Muscle layer of colon (tissue), 2 donors: Measurements from ENCODE around the gene RETREG1.
"Not testable (repeated sequence)": the region's sequence is repeated elsewhere in the genome, so short reads cannot be mapped to it uniquely, and the experiment has no call there.

Experiments used
- H3K27ac ChIP-seq: one replicate; pipeline ENCODE4 v1.7.0; 2013; ENCODE audit warnings: low read depth, mild to moderate bottlenecking, low read length, moderate library complexity
- H3K27me3 ChIP-seq, 2 donors: one replicate each; pipeline ENCODE4 v1.7.0; 2013; ENCODE audit warnings: low read length in 2 of 2, mild to moderate bottlenecking in 2 of 2; ENCODE audit not compliant: insufficient read depth in 2 of 2, control insufficient read depth in 1 of 2
- H3K36me3 ChIP-seq: one replicate; pipeline ENCODE4 v1.7.0; 2013; ENCODE audit warnings: mild to moderate bottlenecking, low read length; ENCODE audit not compliant: insufficient read depth
- H3K4me1 ChIP-seq: one replicate; pipeline ENCODE4 v1.7.0; 2013; ENCODE audit warnings: mild to moderate bottlenecking, low read length; ENCODE audit not compliant: insufficient read depth
- H3K4me3 ChIP-seq, 2 donors: one replicate each; pipeline ENCODE4 v1.7.0; 2013; ENCODE audit warnings: low read length in 2 of 2, low read depth in 1 of 2, mild to moderate bottlenecking in 1 of 2, moderate library complexity in 1 of 2
- H3K9ac ChIP-seq: one replicate; pipeline ENCODE4 v1.7.0; 2013; ENCODE audit warnings: low read length
- H3K9me3 ChIP-seq: one replicate; pipeline ENCODE4 v1.7.0; 2013; ENCODE audit warnings: mild to moderate bottlenecking, low read length
- donor health status: abdominal sarcoma.
- donor health status: Adenocarcinoma of cecum.

RETREG1 gene

GRCh38 chr5:16548115-16548514 lies 68.7 kb downstream of the RETREG1 start:
- peaks cover 13% of the 10 kb centered on the region for H3K4me1 ChIP-seq
- no peak overlapping the region for H3K27ac ChIP-seq
- no peak overlapping the region for H3K9ac ChIP-seq

GRCh38 chr5:16547200-16547842 lies 69.5 kb downstream of the RETREG1 start:
- Histone ChIP-seq H3K4me3 (no peak overlapping the region), H3K9me3 (no peaks in the 10 kb centered on the region)

More at GRCh38 chr5:16548115-16548514, 68.7 kb downstream of the RETREG1 start:
- no peaks in the 10 kb centered on the region for H3K27me3 ChIP-seq
- H3K9me3 ChIP-seq = no peaks in the 10 kb centered on the region
- H3K36me3 ChIP-seq = no peaks in the 10 kb centered on the region
- no peak overlapping the region for H3K4me3 ChIP-seq

GRCh38 chr5:16546732-16547131 lies 70.1 kb downstream of the RETREG1 start:
- Histone ChIP-seq H3K4me3 (no peak overlapping the region), H3K4me1 (peaks cover under 1% of the 10 kb centered on the region), H3K27me3 (no peaks in the 10 kb centered on the region), H3K27ac (no peak overlapping the region), H3K36me3 (no peaks in the 10 kb centered on the region), H3K9ac (no peak overlapping the region), H3K9me3 (no peaks in the 10 kb centered on the region)

More at GRCh38 chr5:16547200-16547842, 69.5 kb downstream of the RETREG1 start:
- H3K9ac ChIP-seq = no peak overlapping the region
- no peaks in the 10 kb centered on the region for H3K27me3 ChIP-seq
- peaks cover 6% of the 10 kb centered on the region for H3K4me1 ChIP-seq
- H3K27ac ChIP-seq = no peak overlapping the region
- no peaks in the 10 kb centered on the region for H3K36me3 ChIP-seq

GRCh38 chr5:16544607-16545374 lies 72.0 kb downstream of the RETREG1 start:
- H3K4me1 ChIP-seq = no peaks in the 10 kb centered on the region
- no peak overlapping the region for H3K27ac ChIP-seq
- H3K27me3 ChIP-seq = no peaks in the 10 kb centered on the region
- no peaks in the 10 kb centered on the region for H3K9me3 ChIP-seq
- H3K36me3 ChIP-seq = no peaks in the 10 kb centered on the region
- H3K4me3 ChIP-seq = no peak overlapping the region
- no peak overlapping the region for H3K9ac ChIP-seq

GRCh38 chr5:16543206-16543605 lies 73.6 kb downstream of the RETREG1 start:
- H3K36me3 ChIP-seq, H3K4me3 ChIP-seq, H3K27me3 ChIP-seq, H3K9me3 ChIP-seq, H3K4me1 ChIP-seq, H3K27ac ChIP-seq, H3K9ac ChIP-seq: not testable (repeated sequence)

GRCh38 chr5:16542236-16542635 lies 74.6 kb downstream of the RETREG1 start:
- Histone ChIP-seq H3K4me3 (no peak overlapping the region), H3K4me1 (peaks cover 4% of the 10 kb centered on the region), H3K27me3 (no peaks in the 10 kb centered on the region), H3K27ac (no peak overlapping the region), H3K9ac (no peak overlapping the region), H3K9me3 (no peaks in the 10 kb centered on the region), H3K36me3 (no peaks in the 10 kb centered on the region)

- H3K9me3 ChIP-seq, H3K4me1 ChIP-seq, H3K9ac ChIP-seq, H3K27me3 ChIP-seq, H3K4me3 ChIP-seq, H3K36me3 ChIP-seq, H3K27ac ChIP-seq: not testable (repeated sequence)
These were observed 75.2 kb downstream of the RETREG1 start for GRCh38 chr5:16541592-16541991.

- no peak overlapping the region for H3K9ac ChIP-seq
- H3K4me1 ChIP-seq = peaks cover 4% of the 10 kb centered on the region
These were observed 76.4 kb downstream of the RETREG1 start for GRCh38 chr5:16540421-16540820.

GRCh38 chr5:16539169-16539666 lies 77.6 kb downstream of the RETREG1 start:
- H3K27ac ChIP-seq = no peak overlapping the region
- peaks cover 4% of the 10 kb centered on the region for H3K4me1 ChIP-seq
- H3K4me3 ChIP-seq = no peak overlapping the region
- no peaks in the 10 kb centered on the region for H3K36me3 ChIP-seq
- H3K27me3 ChIP-seq = no peaks in the 10 kb centered on the region
- H3K9ac ChIP-seq = no peak overlapping the region
- no peaks in the 10 kb centered on the region for H3K9me3 ChIP-seq

More at GRCh38 chr5:16540421-16540820, 76.4 kb downstream of the RETREG1 start:
- Histone ChIP-seq H3K36me3 (no peaks in the 10 kb centered on the region), H3K9me3 (no peaks in the 10 kb centered on the region), H3K4me3 (no peak overlapping the region), H3K27ac (no peak overlapping the region), H3K27me3 (no peaks in the 10 kb centered on the region)

GRCh38 chr5:16538006-16538405 lies 78.8 kb downstream of the RETREG1 start:
- Histone ChIP-seq H3K36me3 (no peaks in the 10 kb centered on the region), H3K9ac (no peak overlapping the region), H3K27ac (no peak overlapping the region), H3K27me3 (no peaks in the 10 kb centered on the region), H3K4me1 (peaks cover 4% of the 10 kb centered on the region), H3K4me3 (no peak overlapping the region), H3K9me3 (no peaks in the 10 kb centered on the region)

- no peak overlapping the region for H3K9ac ChIP-seq
- H3K27me3 ChIP-seq = no peaks in the 10 kb centered on the region
- H3K4me3 ChIP-seq = no peak overlapping the region
- peaks cover 4% of the 10 kb centered on the region for H3K4me1 ChIP-seq
- no peak overlapping the region for H3K27ac ChIP-seq
- H3K9me3 ChIP-seq = no peaks in the 10 kb centered on the region
- no peaks in the 10 kb centered on the region for H3K36me3 ChIP-seq
These were observed 80.0 kb downstream of the RETREG1 start for GRCh38 chr5:16536818-16537217.
